ENCODE results near the gene PI4KA.
"Not testable (repeated sequence)": the region's sequence is repeated elsewhere in the genome, so short reads cannot be mapped to it uniquely, and the experiment has no call there.

Gene PI4KA

GRCh38 chr22:20741008-20741633, 117.5 kb downstream of the PI4KA start:
- H3F3A ChIP-seq (ENCODE audit: control insufficient read depth, insufficient read depth), result no peaks in the 10 kb centered on the region
- H3K4me3 ChIP-seq (ENCODE audit: low read length), result no peak overlapping the region
- TF ChIP-seq EZH2phosphoT487 (IDR thresholded peaks at IDR 0.05; ENCODE audit: borderline replicate concordance, low read length), result no peak
- no peak for TF ChIP-seq CTCF (IDR thresholded peaks at IDR 0.05; ENCODE audit: low read depth, low read length, poor library complexity, severe bottlenecking)
- H3K4me1 ChIP-seq (ENCODE audit: control insufficient read depth, low read length), result no peaks in the 10 kb centered on the region
- H3K79me2 ChIP-seq (ENCODE audit: control insufficient read depth, low read length), result no peaks in the 10 kb centered on the region
- H4K20me1 ChIP-seq (ENCODE audit: control insufficient read depth, insufficient read depth, low read depth, low read length), result no peaks in the 10 kb centered on the region
- no peak overlapping the region for H3K4me2 ChIP-seq (ENCODE audit: low read length)
- no peak overlapping the region for H3K27ac ChIP-seq (ENCODE audit: low read depth, low read length)
- peaks cover 37% of the 10 kb centered on the region for H3K36me3 ChIP-seq (ENCODE audit: control insufficient read depth, low read length)
- no peaks in the 10 kb centered on the region for H3K27me3 ChIP-seq (ENCODE audit: control insufficient read depth, low read length)
- H3K9me3 ChIP-seq (ENCODE audit: control insufficient read depth, insufficient read depth, low read length), result no peaks in the 10 kb centered on the region
- H3K9me2 ChIP-seq (replicated peaks; ENCODE audit: control insufficient read depth, low read length), result no peaks in the 10 kb centered on the region

- Histone ChIP-seq H3K4me3 (ENCODE audit: low read length) (no peak overlapping the region), H3F3A (ENCODE audit: control insufficient read depth, insufficient read depth) (no peaks in the 10 kb centered on the region), H3K36me3 (ENCODE audit: control insufficient read depth, low read length) (peaks cover 37% of the 10 kb centered on the region), H4K20me1 (ENCODE audit: control insufficient read depth, insufficient read depth, low read depth, low read length) (no peaks in the 10 kb centered on the region), H3K79me2 (ENCODE audit: control insufficient read depth, low read length) (no peaks in the 10 kb centered on the region), H3K9me3 (ENCODE audit: control insufficient read depth, insufficient read depth, low read length) (no peaks in the 10 kb centered on the region), H3K27ac (ENCODE audit: low read depth, low read length) (no peak overlapping the region), H3K9me2 (replicated peaks; ENCODE audit: control insufficient read depth, low read length) (no peaks in the 10 kb centered on the region), H3K4me2 (ENCODE audit: low read length) (no peak overlapping the region), H3K27me3 (ENCODE audit: control insufficient read depth, low read length) (no peaks in the 10 kb centered on the region), H3K4me1 (ENCODE audit: control insufficient read depth, low read length) (no peaks in the 10 kb centered on the region)
- no peak for TF ChIP-seq EZH2phosphoT487 (IDR thresholded peaks at IDR 0.05; ENCODE audit: borderline replicate concordance, low read length)
- no peak for TF ChIP-seq CTCF (IDR thresholded peaks at IDR 0.05; ENCODE audit: low read depth, low read length, poor library complexity, severe bottlenecking)
Measured at GRCh38 chr22:20740222-20740951, 118.2 kb downstream of the PI4KA start.

GRCh38 chr22:20738394-20739089, 120.1 kb downstream of the PI4KA start:
- Histone ChIP-seq H3K4me3 (ENCODE audit: low read length) (no peak overlapping the region), H3K9me3 (ENCODE audit: control insufficient read depth, insufficient read depth, low read length) (no peaks in the 10 kb centered on the region), H3K27me3 (ENCODE audit: control insufficient read depth, low read length) (no peaks in the 10 kb centered on the region), H3K9me2 (replicated peaks; ENCODE audit: control insufficient read depth, low read length) (no peaks in the 10 kb centered on the region), H3K79me2 (ENCODE audit: control insufficient read depth, low read length) (no peaks in the 10 kb centered on the region), H3F3A (ENCODE audit: control insufficient read depth, insufficient read depth) (no peaks in the 10 kb centered on the region), H3K27ac (ENCODE audit: low read depth, low read length) (no peak overlapping the region), H3K4me2 (ENCODE audit: low read length) (no peak overlapping the region), H3K4me1 (ENCODE audit: control insufficient read depth, low read length) (no peaks in the 10 kb centered on the region), H3K36me3 (ENCODE audit: control insufficient read depth, low read length) (peaks cover 28% of the 10 kb centered on the region), H4K20me1 (ENCODE audit: control insufficient read depth, insufficient read depth, low read depth, low read length) (no peaks in the 10 kb centered on the region)
- no peak for TF ChIP-seq CTCF (IDR thresholded peaks at IDR 0.05; ENCODE audit: low read depth, low read length, poor library complexity, severe bottlenecking)

- not testable (repeated sequence) for H3K4me2 ChIP-seq (ENCODE audit: low read length); H3F3A ChIP-seq (ENCODE audit: control insufficient read depth, insufficient read depth); H3K27me3 ChIP-seq (ENCODE audit: control insufficient read depth, low read length); H3K4me1 ChIP-seq (ENCODE audit: control insufficient read depth, low read length); H3K9me2 ChIP-seq (replicated peaks; ENCODE audit: control insufficient read depth, low read length); H3K79me2 ChIP-seq (ENCODE audit: control insufficient read depth, low read length); H3K4me3 ChIP-seq (ENCODE audit: low read length); H4K20me1 ChIP-seq (ENCODE audit: control insufficient read depth, insufficient read depth, low read depth, low read length); H3K27ac ChIP-seq (ENCODE audit: low read depth, low read length); H3K9me3 ChIP-seq (ENCODE audit: control insufficient read depth, insufficient read depth, low read length)
- H3K36me3 ChIP-seq (ENCODE audit: control insufficient read depth, low read length), result peaks cover 20% of the 10 kb centered on the region
Measured at GRCh38 chr22:20736891-20737290, 121.7 kb downstream of the PI4KA start.

- H3K36me3 ChIP-seq (ENCODE audit: control insufficient read depth, low read length); H3F3A ChIP-seq (ENCODE audit: control insufficient read depth, insufficient read depth); H3K27me3 ChIP-seq (ENCODE audit: control insufficient read depth, low read length); H3K4me2 ChIP-seq (ENCODE audit: low read length); H3K27ac ChIP-seq (ENCODE audit: low read depth, low read length); H3K4me1 ChIP-seq (ENCODE audit: control insufficient read depth, low read length); H3K79me2 ChIP-seq (ENCODE audit: control insufficient read depth, low read length); H4K20me1 ChIP-seq (ENCODE audit: control insufficient read depth, insufficient read depth, low read depth, low read length); H3K9me2 ChIP-seq (replicated peaks; ENCODE audit: control insufficient read depth, low read length); H3K4me3 ChIP-seq (ENCODE audit: low read length); H3K9me3 ChIP-seq (ENCODE audit: control insufficient read depth, insufficient read depth, low read length): not testable (repeated sequence)
Measured at GRCh38 chr22:20735356-20736162, 123.1 kb downstream of the PI4KA start.
